Esophagus muscularis mucosa (tissue), 4 donors: ENCODE data around the gene PDE8B.

Source experiments
- EP300 ChIP-seq: sonication (generic); formaldehyde crosslinking; IDR thresholded peaks from one replicate; pipeline ENCODE4 v1.6.1; 2017; ENCODE audit warnings: antibody characterized with exemption
- POLR2A ChIP-seq: fragments of 450-650 bp; IDR thresholded peaks from one replicate; pipeline ENCODE4 v1.6.1; 2017; ENCODE audit warnings: antibody characterized with exemption, moderate library complexity, mild to moderate bottlenecking, low read depth
- TF ChIP-seq, protein P1 (sequence below), 3 experiments: fragments of 200-600 bp in 2 of 3; fragments of 450-650 bp in 1 of 3; sonication (generic) in 2 of 3; IDR thresholded peaks; one replicate each; pipeline ENCODE4 v1.5.1; 2017 to 2019; ENCODE audit warnings: antibody characterized with exemption in 3 of 3, mild to moderate bottlenecking in 2 of 3, moderate library complexity in 1 of 3

DNA sequence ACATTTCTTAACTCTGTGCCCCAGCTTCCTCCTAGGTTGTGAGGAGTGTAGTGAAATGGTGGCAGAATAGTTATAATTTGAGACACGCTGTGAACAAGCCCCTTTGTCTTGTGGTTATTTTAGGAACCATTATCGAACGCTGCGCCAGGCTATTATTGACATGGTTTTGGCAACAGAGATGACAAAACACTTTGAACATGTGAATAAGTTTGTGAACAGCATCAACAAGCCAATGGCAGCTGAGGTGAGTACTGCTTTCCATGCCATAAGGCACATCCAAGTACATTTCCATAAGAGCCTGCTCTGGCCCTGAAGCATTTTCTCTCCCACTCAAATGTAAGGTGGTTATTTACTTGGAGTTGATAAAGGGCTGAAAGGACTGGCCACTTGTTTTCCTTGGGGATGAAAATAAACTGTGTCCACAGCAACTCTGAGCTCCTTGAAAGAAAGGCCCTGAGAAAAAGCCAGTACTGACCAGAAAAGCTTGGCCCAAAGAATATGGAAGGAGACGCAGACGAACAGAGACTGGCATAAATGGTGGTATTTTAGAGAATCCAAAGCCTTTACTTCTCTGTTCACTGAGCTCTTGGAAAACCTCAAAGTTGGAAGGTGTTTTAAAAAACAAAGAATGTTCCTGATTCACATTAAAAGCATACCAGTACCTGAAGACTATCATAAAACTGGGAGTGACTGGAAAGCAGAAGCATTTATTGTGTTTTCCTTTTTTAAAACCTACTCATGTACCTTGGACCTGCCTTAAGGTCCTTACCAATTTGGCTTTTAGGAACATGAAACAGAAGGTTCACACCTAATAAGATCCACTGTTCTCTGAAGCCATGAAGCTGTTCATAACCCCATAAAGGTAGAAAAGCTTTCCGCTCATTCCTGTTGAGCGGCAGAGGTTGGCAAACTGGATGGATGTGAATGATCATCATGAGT lies 209.4 kb downstream of the PDE8B start:
- no peak for TF ChIP-seq POLR2A
- TF ChIP-seq EP300 = no peak
- TF ChIP-seq, protein P1, sequence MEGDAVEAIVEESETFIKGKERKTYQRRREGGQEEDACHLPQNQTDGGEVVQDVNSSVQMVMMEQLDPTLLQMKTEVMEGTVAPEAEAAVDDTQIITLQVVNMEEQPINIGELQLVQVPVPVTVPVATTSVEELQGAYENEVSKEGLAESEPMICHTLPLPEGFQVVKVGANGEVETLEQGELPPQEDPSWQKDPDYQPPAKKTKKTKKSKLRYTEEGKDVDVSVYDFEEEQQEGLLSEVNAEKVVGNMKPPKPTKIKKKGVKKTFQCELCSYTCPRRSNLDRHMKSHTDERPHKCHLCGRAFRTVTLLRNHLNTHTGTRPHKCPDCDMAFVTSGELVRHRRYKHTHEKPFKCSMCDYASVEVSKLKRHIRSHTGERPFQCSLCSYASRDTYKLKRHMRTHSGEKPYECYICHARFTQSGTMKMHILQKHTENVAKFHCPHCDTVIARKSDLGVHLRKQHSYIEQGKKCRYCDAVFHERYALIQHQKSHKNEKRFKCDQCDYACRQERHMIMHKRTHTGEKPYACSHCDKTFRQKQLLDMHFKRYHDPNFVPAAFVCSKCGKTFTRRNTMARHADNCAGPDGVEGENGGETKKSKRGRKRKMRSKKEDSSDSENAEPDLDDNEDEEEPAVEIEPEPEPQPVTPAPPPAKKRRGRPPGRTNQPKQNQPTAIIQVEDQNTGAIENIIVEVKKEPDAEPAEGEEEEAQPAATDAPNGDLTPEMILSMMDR (IDR thresholded peaks at IDR 0.05) = no peak
